ENCODE measurements around the gene SNRPF. TPM values are rescaled to one million over a fixed set of nuclear protein-coding genes. Genes with fewer than 3 reads are reported as not detected.

SNRPF gene
- total and polyA plus RNA-seq, 2 of the 8 experiments (the other 6 are each of a cell fraction or from before 2014, with no cell fraction given): 58.5 to 79.7 TPM

- Histone ChIP-seq H3K79me1 (ENCODE audit: low read depth, low read length) (no peaks in the 10 kb centered on the region), H3K4me3 (ENCODE audit: extremely low read depth in 1 of 4, insufficient read depth in 2 of 4, low read depth in 3 of 4, low read length in 4 of 4) (no peak overlapping the region), H2BK120ac (replicated peaks; ENCODE audit: low read depth, low read length) (no peak overlapping the region), H3K56ac (replicated peaks; ENCODE audit: insufficient read length, low read depth, low read length) (no peak overlapping the region), H3K9me3 (ENCODE audit: insufficient read depth in 2 of 2, low read depth in 1 of 2, low read length in 1 of 2) (no peaks in the 10 kb centered on the region), H4K5ac (ENCODE audit: insufficient read length, low read depth, low read length) (no peak overlapping the region), H2AK5ac (ENCODE audit: low read depth, low read length) (no peak overlapping the region), H3K4ac (replicated peaks; ENCODE audit: insufficient read length, low read depth, low read length) (no peak overlapping the region), H3K36me3 (ENCODE audit: control insufficient read depth in 2 of 4, insufficient read depth in 4 of 4, low read length in 3 of 4) (no peaks in the 10 kb centered on the region), H3K14ac (ENCODE audit: insufficient read length) (no peak overlapping the region), H3K79me2 (ENCODE audit: control insufficient read depth in 1 of 2, insufficient read depth in 2 of 2, low read length in 2 of 2) (no peaks in the 10 kb centered on the region), H2BK5ac (ENCODE audit: low read depth, low read length) (no peak overlapping the region), H3K9ac (replicated peaks in 1 of 4; ENCODE audit: extremely low read depth in 1 of 4, low read depth in 3 of 4, low read length in 3 of 4) (no peak overlapping the region), H4K20me1 (replicated peaks in 1 of 2; ENCODE audit: control insufficient read depth in 1 of 2, insufficient read depth in 2 of 2, low read length in 2 of 2) (no peaks in the 10 kb centered on the region), H3K4me1 (replicated peaks in 1 of 4; ENCODE audit: control insufficient read depth in 3 of 4, insufficient read depth in 4 of 4, low read length in 3 of 4) (peaks cover 0 to 3% (median 0%) of the 10 kb centered on the region in 4 experiments; a peak in 1 of 7 replicates), H4K91ac (replicated peaks; ENCODE audit: insufficient read length, low read length) (no peak overlapping the region), H2BK12ac (ENCODE audit: low read depth, low read length) (no peak overlapping the region), H3K4me2 (ENCODE audit: insufficient read depth in 1 of 2, low read depth in 2 of 2, low read length in 2 of 2) (no peak overlapping the region), H3K27ac (ENCODE audit: low read depth, low read length) (no peak overlapping the region), H4K8ac (ENCODE audit: extremely low read depth, insufficient read depth, low read length) (no peak overlapping the region), H3K23ac (ENCODE audit: insufficient read length) (no peak overlapping the region), H2AFZ (ENCODE audit: low read length) (no peak overlapping the region), H2BK15ac (ENCODE audit: low read length) (no peak overlapping the region), H2BK20ac (ENCODE audit: low read length) (no peak overlapping the region), H3K18ac (ENCODE audit: extremely low read depth, low read length) (no peak overlapping the region), H3K23me2 (ENCODE audit: low read depth, low read length) (no peaks in the 10 kb centered on the region; the same call in 1 of the 2 replicates), H3K27me3 (replicated peaks in 1 of 4; ENCODE audit: control insufficient read depth in 3 of 4, extremely low read depth in 1 of 4, insufficient read depth in 3 of 4, low read length in 3 of 4) (no peaks in the 10 kb centered on the region)
- WGBS, 2 experiments (ENCODE audit: extremely low coverage in 1 of 2, insufficient coverage in 1 of 2, insufficient read length in 1 of 2, insufficient replicate concordance in 2 of 2, low coverage in 1 of 2, low lambda C conversion rate in 2 of 2, missing lambda C conversion rate in 1 of 2): 82% methylated on average over 1 of the region's 1 CpG; no CpG with 5 or more reads in 1 of the 2 experiments
- DNase-seq (ENCODE audit: low read depth in 1 of 2, low spot score in 2 of 2) (no peak), FAIRE-seq (no peak)
- POLR2A ChIA-PET (ENCODE audit: partially characterized antibody): interaction anchor here (0.6 to 0.9 kb wide), 2 partner anchors 9 to 37 kb away, joined by 3 read pairs; no protein-coding TSS in a partner anchor
- CTCF ChIA-PET (ENCODE audit: partially characterized antibody): interaction anchor here (0.6 kb wide), 3 partner anchors 12 to 682 kb away, joined by 3 read pairs; no protein-coding TSS in a partner anchor
- TF ChIP-seq CHD1 (IDR thresholded peaks at IDR 0.05; ENCODE audit: low read depth, low read length) (no peak), ZNF274 (IDR thresholded peaks at IDR 0.05; ENCODE audit: borderline replicate concordance, extremely low read depth, low read length) (no peak), JUN (IDR thresholded peaks at IDR 0.05; ENCODE audit: low read depth, low read length) (no peak), BCL11A (IDR thresholded peaks at IDR 0.05; ENCODE audit: low read depth in 2 of 2, low read length in 2 of 2) (no peak), EZH2 (IDR thresholded peaks at IDR 0.05; ENCODE audit: low read depth, low read length, severe bottlenecking) (no peak), SIN3A (conservative IDR thresholded peaks at IDR 0.05 in 1 of 2, IDR thresholded peaks at IDR 0.05 in 1 of 2; ENCODE audit: low read depth in 1 of 2, low read length in 2 of 2) (no peak), RXRA (IDR thresholded peaks at IDR 0.05; ENCODE audit: insufficient read depth, low read depth, low read length) (no peak), SP1 (IDR thresholded peaks at IDR 0.05; ENCODE audit: low read depth, low read length) (no peak), RFX5 (IDR thresholded peaks at IDR 0.05; ENCODE audit: borderline replicate concordance, low read depth, low read length) (no peak)
These were observed 24.2 kb upstream of the SNRPF start for GRCh38 chr12:95834572-95834971.
